NCI-H69 (cell line): Measurements from ENCODE around the gene DRP2.
"Not testable (repeated sequence)": the region's sequence is repeated elsewhere in the genome, so short reads cannot be mapped to it uniquely, and the experiment has no call there.

Experiments used
- DNase-seq: peaks from one replicate; lab custom pipeline; 2025; lab: John Stamatoyannopoulos, UW

DRP2 gene

GRCh38 chrX:101219116-101219863 lies at the start of gene DRP2:
TSS of gene DRP2 (plus strand) at chrX:101219786. CDS start at chrX:101231648, 11,862 bp downstream.
- DNase-seq, result no peak

GRCh38 chrX:101171883-101172400 lies 47.6 kb upstream of the DRP2 start:
- no peak for DNase-seq

- DNase-seq, result no peak
Measured at GRCh38 chrX:101176439-101176838, 43.1 kb upstream of the DRP2 start.

- not testable (repeated sequence) for DNase-seq
Measured at GRCh38 chrX:101184876-101185275, 34.7 kb upstream of the DRP2 start.

- not testable (repeated sequence) for DNase-seq
Measured at GRCh38 chrX:101187961-101188360, 31.6 kb upstream of the DRP2 start.

- DNase-seq, result no peak
Measured at GRCh38 chrX:101190736-101191135, 28.9 kb upstream of the DRP2 start.

GRCh38 chrX:101191217-101191750 lies 28.3 kb upstream of the DRP2 start:
- no peak for DNase-seq

- DNase-seq, result no peak
Measured at GRCh38 chrX:101195442-101196173, 24.0 kb upstream of the DRP2 start.

- no peak for DNase-seq
Measured at GRCh38 chrX:101203761-101204351, 15.7 kb upstream of the DRP2 start.

GRCh38 chrX:101206471-101206870 lies 13.1 kb upstream of the DRP2 start:
- DNase-seq, result peak; percentile 14

GRCh38 chrX:101208152-101208905 lies 11.3 kb upstream of the DRP2 start:
- no peak for DNase-seq

GRCh38 chrX:101210630-101211029 lies 9.0 kb upstream of the DRP2 start:
- DNase-seq, result peak; percentile 50

GRCh38 chrX:101217689-101218088 lies 1.9 kb upstream of the DRP2 start:
- DNase-seq, result no peak

- no peak for DNase-seq
Measured at GRCh38 chrX:101219864-101220346, 319 bp downstream of the DRP2 start.

- DNase-seq, result peak; percentile 13
Measured at GRCh38 chrX:101220662-101221260, 1.2 kb downstream of the DRP2 start.

- no peak for DNase-seq
Measured at GRCh38 chrX:101223226-101223625, 3.6 kb downstream of the DRP2 start.

GRCh38 chrX:101229170-101229569 lies 9.6 kb downstream of the DRP2 start:
- DNase-seq, result no peak

GRCh38 chrX:101230636-101231035 lies 11.1 kb downstream of the DRP2 start:
- DNase-seq, result no peak

- DNase-seq, result no peak
Measured at GRCh38 chrX:101231080-101231479, 11.5 kb downstream of the DRP2 start.

GRCh38 chrX:101232316-101232715 lies 12.7 kb downstream of the DRP2 start:
- no peak for DNase-seq

GRCh38 chrX:101237041-101237440 lies 17.5 kb downstream of the DRP2 start:
- no peak for DNase-seq
